CD4-positive, alpha-beta memory T cell (primary cell): ENCODE results near the gene ZNF697. TPM values are rescaled to one million over a fixed set of nuclear protein-coding genes. Genes with fewer than 3 reads are reported as not detected.

Experiments
- CTCF ChIA-PET: fragments of 350-600 bp; sonication (Branson Sonifier 250); formaldehyde crosslinking; loops from one replicate; lab custom pipeline; 2021; ENCODE audit warnings: inconsistent platforms; ENCODE audit not compliant: partially characterized antibody; lab: Charles Lee
- POLR2A ChIA-PET: fragments of 350-600 bp; sonication (Branson Sonifier 250); formaldehyde crosslinking; loops from one replicate; lab custom pipeline; 2021; ENCODE audit not compliant: partially characterized antibody; lab: Charles Lee
- DNase-seq, 5 donors: peaks; one replicate each; pipeline versions ENCODE4 v3.0.0 to v3.0.0-alpha.2; 2020 to 2022; ENCODE audit warnings: mixed read lengths in 1 of 5
- H3K27ac ChIP-seq: one replicate; pipeline ENCODE4 v1.7.0; 2013; ENCODE audit warnings: low read depth, low read length
- H3K27me3 ChIP-seq: 2 replicates; pipeline ENCODE4 v1.7.0; 2013; ENCODE audit warnings: mild to moderate bottlenecking, low read length, moderate library complexity; ENCODE audit not compliant: insufficient read depth
- H3K36me3 ChIP-seq: 2 replicates; pipeline ENCODE4 v1.7.0; 2013; ENCODE audit warnings: mild to moderate bottlenecking, low read length, moderate library complexity; ENCODE audit not compliant: insufficient read depth
- H3K4me1 ChIP-seq: 2 replicates; pipeline ENCODE4 v1.7.0; 2013; ENCODE audit warnings: mild to moderate bottlenecking, low read length, moderate library complexity; ENCODE audit not compliant: insufficient read depth
- H3K4me3 ChIP-seq, 2 donors: one replicate each; pipeline ENCODE4 v1.7.0; 2013; ENCODE audit warnings: low read length in 2 of 2, mild to moderate bottlenecking in 1 of 2
- H3K9me3 ChIP-seq, 2 donors: one replicate each; pipeline ENCODE4 v1.7.0; 2013; ENCODE audit warnings: low read length in 2 of 2, control low read depth in 1 of 2; ENCODE audit not compliant: control insufficient read depth in 1 of 2
- H3K27ac Mint-ChIP-seq, 7 donors: one replicate each; pipeline ENCODE4 v1.8.0; 2020 to 2021; ENCODE audit warnings: mixed read lengths in 7 of 7, mild to moderate bottlenecking in 6 of 7, inconsistent platforms in 3 of 7, moderate library complexity in 3 of 7
- H3K27me3 Mint-ChIP-seq, 2 donors: one replicate each; pipeline ENCODE4 v1.8.0; 2020 to 2021; ENCODE audit warnings: mixed read lengths in 2 of 2
- H3K36me3 Mint-ChIP-seq, 2 donors: one replicate each; pipeline ENCODE4 v1.8.0; 2020 to 2021; ENCODE audit warnings: mixed read lengths in 2 of 2, inconsistent platforms in 1 of 2, mild to moderate bottlenecking in 1 of 2
- H3K4me1 Mint-ChIP-seq, 4 donors: one replicate each; pipeline ENCODE4 v1.8.0; 2020 to 2021; ENCODE audit warnings: mixed read lengths in 4 of 4, mild to moderate bottlenecking in 1 of 4
- H3K4me3 Mint-ChIP-seq, 8 donors: one replicate each; pipeline ENCODE4 v1.8.0; 2020 to 2021; ENCODE audit warnings: mixed read lengths in 8 of 8, mild to moderate bottlenecking in 7 of 8, moderate library complexity in 6 of 8, inconsistent platforms in 3 of 8
- H3K9me3 Mint-ChIP-seq, 8 donors: one replicate each; pipeline ENCODE4 v1.8.0; 2020 to 2021; ENCODE audit warnings: mixed read lengths in 8 of 8, mild to moderate bottlenecking in 5 of 8, inconsistent platforms in 3 of 8, moderate library complexity in 1 of 8
- intact Hi-C: fragments of 100-400 bp; cut with micrococcal nuclease; formaldehyde crosslinking; loops from one replicate; pipeline ENCODE4 v1.15.1; 2023
- polyA plus RNA-seq, 2 donors: library from polyadenylated mRNA; unstranded; fragments of 300-500 nt; fragmentation: Illumina TruSeq; gene quantifications; one replicate each; pipeline ENCODE4 v1.2.3, GENCODE V29; 2021
- total RNA-seq, 2 experiments: library from RNA; stranded (reverse); gene quantifications; one replicate each; pipeline ENCODE4 v1.2.3, GENCODE V29; 2021

Gene ZNF697
- total and polyA plus RNA-seq, 4 experiments from 2014 or later = 0.06 to 0.22 TPM; not detected in 2

DNA sequence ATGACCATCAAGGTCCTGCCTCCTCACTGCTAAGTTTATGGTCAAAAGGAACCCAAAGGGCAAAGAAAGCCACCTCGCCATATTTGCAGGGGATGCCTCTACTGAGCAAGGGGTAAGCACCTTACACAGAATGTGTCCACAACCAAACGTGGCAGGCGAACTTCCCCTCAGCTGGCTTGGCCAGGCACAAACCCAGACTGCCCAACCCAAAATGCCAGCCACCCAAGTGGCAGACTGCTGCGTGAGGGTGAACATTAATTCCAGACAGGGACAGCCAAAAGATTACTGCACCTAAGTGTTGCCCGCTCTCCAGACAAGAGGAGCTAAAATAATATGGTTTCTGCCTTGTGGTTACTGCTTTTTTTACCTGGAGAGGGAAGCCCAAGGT lies 16.0 kb downstream of the ZNF697 start:
- Mint-ChIP-seq H3K36me3 (no peaks in the 10 kb centered on the region), H3K9me3 (no peaks in the 10 kb centered on the region), H3K27ac (no peak overlapping the region), H3K27me3 (peaks cover 41 to 46% of the 10 kb centered on the region in 2 donors), H3K4me1 (no peaks in the 10 kb centered on the region), H3K4me3 (no peak overlapping the region)
- DNase-seq = no peak
- intact Hi-C loops = no loop called here
- Histone ChIP-seq H3K4me3 (no peak overlapping the region), H3K27ac (no peak overlapping the region), H3K36me3 (no peaks in the 10 kb centered on the region), H3K27me3 (peaks cover 22% of the 10 kb centered on the region), H3K4me1 (no peaks in the 10 kb centered on the region), H3K9me3 (no peaks in the 10 kb centered on the region)
- ChIA-PET POLR2A (no interaction called here), CTCF (interaction anchor here (0.9 kb wide), 1 partner anchor 21 kb away, joined by 3 read pairs; no protein-coding TSS in a partner anchor)

DNA sequence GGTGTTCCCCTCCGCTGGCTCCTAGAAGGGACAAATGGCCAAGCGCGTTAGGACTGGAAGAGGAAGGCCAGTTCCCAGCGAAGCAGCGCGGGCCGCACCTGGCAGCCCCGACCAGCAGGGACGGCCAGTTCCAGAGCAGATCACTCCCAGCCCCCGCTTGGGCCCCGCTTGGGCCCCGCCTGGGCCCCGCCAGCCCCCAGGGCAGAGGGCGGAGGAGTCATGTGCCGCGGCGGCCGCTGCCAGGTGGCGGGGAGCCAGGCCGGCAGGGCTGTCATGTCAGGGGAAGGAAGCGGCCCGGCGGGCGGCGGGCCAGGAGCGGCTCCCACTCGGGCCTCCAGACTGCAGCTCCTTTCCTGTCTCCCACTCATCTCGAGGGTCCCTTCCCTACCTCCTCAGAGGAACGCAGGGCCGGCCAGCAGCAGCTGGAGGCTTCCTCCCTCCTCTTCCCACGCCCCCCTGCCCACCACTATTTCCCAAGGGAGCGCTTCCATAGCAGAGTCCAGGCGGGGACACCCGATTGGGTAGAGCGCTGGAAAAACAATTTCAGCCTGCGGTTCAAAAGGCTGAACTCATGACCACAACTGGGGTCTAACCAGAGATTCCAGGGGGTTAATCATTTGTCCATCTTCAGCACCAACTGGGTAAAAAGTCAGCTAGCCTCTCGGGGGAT lies 16.5 kb downstream of the ZNF697 start:
- Histone ChIP-seq H3K9me3 (no peaks in the 10 kb centered on the region), H3K4me3 (no peak overlapping the region), H3K4me1 (no peaks in the 10 kb centered on the region), H3K36me3 (no peaks in the 10 kb centered on the region), H3K27me3 (peaks cover 22% of the 10 kb centered on the region), H3K27ac (no peak overlapping the region)
- H3K27me3 Mint-ChIP-seq = peaks cover 41 to 46% of the 10 kb centered on the region in 2 donors
- ChIA-PET POLR2A (no interaction called here), CTCF (interaction anchor here (0.9 kb wide), 1 partner anchor 20 kb away, joined by 3 read pairs; no protein-coding TSS in a partner anchor)
- no peak for DNase-seq
- intact Hi-C loops = no loop called here
- H3K27ac Mint-ChIP-seq = no peak overlapping the region
- no peaks in the 10 kb centered on the region for H3K36me3 Mint-ChIP-seq
- no peaks in the 10 kb centered on the region for H3K9me3 Mint-ChIP-seq
- no peaks in the 10 kb centered on the region for H3K4me1 Mint-ChIP-seq
- no peak overlapping the region for H3K4me3 Mint-ChIP-seq

DNA sequence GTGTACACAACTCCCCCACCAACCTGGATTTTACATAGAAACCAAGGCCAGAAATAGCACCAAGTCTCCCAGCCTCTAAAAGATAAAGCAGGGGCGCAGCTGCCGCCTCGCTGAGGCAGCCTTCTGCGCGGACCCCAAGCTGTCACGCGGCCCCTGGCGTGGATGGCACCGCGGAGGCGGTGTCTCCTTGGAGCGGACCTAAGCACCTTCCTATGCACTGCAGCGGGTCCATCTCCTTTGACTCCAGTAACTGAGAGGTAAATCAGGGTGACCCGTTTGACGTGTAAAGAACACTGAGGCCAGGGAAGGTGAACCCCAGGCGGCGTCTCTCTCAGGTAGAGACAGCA lies 17.0 kb downstream of the ZNF697 start:
- H3K4me1 Mint-ChIP-seq = no peaks in the 10 kb centered on the region
- no peak overlapping the region for H3K27ac ChIP-seq
- intact Hi-C loops = no loop called here
- H3K36me3 Mint-ChIP-seq = no peaks in the 10 kb centered on the region
- no peak for DNase-seq
- ChIA-PET CTCF (no interaction called here), POLR2A (no interaction called here)
- H3K9me3 Mint-ChIP-seq = no peaks in the 10 kb centered on the region
- H3K4me3 Mint-ChIP-seq = no peak overlapping the region
- no peaks in the 10 kb centered on the region for H3K36me3 ChIP-seq
- peaks cover 41 to 46% of the 10 kb centered on the region in 2 donors for H3K27me3 Mint-ChIP-seq
- no peak overlapping the region for H3K4me3 ChIP-seq
- H3K27ac Mint-ChIP-seq = no peak overlapping the region
- no peaks in the 10 kb centered on the region for H3K9me3 ChIP-seq
- H3K27me3 ChIP-seq = peaks cover 22% of the 10 kb centered on the region
- H3K4me1 ChIP-seq = no peaks in the 10 kb centered on the region

DNA sequence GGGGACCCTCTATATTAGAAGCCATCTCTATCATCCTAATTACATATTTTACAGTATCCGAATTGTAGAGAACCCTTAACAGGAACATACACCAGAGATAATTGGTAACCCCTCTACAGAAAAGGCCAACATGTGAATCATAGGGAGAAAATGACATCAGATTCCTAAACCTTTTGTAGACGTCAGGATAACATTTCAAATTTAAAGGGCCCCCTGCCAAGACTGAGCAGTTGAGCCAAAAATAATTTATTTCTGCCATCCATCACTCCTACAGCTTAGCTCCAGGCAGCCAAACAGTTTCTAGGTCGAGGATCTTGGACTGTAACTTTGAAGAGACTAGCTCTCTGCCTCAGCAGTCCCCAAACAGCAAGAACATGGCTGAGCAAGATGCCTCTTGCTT lies 21.2 kb downstream of the ZNF697 start:
- peaks cover 13 to 22% of the 10 kb centered on the region in 2 donors for H3K27me3 Mint-ChIP-seq
- Histone ChIP-seq H3K36me3 (no peaks in the 10 kb centered on the region), H3K27ac (no peak overlapping the region), H3K27me3 (peaks cover 8% of the 10 kb centered on the region), H3K4me3 (no peak overlapping the region), H3K4me1 (no peaks in the 10 kb centered on the region), H3K9me3 (no peaks in the 10 kb centered on the region)
- no peak for DNase-seq
- H3K9me3 Mint-ChIP-seq = peaks cover 0 to 5% (median 0%) of the 10 kb centered on the region in 8 donors
- ChIA-PET CTCF (interaction anchor here (1.1 kb wide), 1 partner anchor 11 kb away, joined by 3 read pairs; no protein-coding TSS in a partner anchor), POLR2A (no interaction called here)
- intact Hi-C loops = no loop called here
- H3K4me3 Mint-ChIP-seq = no peak overlapping the region
- H3K27ac Mint-ChIP-seq = no peak overlapping the region
- no peaks in the 10 kb centered on the region for H3K36me3 Mint-ChIP-seq
- no peaks in the 10 kb centered on the region for H3K4me1 Mint-ChIP-seq

DNA sequence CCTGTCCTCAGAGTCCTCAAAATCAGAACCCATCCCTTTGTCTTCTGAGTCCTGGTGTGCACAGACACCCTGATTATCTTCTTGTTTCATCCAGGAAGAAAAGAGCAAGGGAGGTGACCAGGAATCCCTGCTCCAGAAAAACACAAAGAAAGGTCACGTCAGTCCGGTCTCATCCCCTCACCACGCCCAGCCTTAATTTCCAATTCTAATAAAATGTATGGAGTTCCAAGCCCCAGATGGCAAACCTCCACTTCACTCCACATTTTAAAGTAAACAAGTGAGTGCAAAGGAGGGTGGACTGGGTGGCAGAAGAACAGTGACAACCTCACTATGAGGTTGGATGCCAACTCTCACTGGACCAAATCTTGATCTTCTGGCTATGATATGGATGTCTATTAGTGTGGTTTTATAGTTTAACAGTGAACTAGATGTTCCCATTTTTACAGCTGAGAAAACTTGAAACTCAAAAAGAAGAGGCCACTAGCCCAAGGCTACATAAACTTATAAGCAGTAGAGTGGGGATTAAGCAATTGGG lies 22.0 kb downstream of the ZNF697 start:
- peaks cover 8% of the 10 kb centered on the region for H3K27me3 ChIP-seq
- no peaks in the 10 kb centered on the region for H3K4me1 ChIP-seq
- intact Hi-C loops = no loop called here
- no peak overlapping the region for H3K4me3 ChIP-seq
- no peaks in the 10 kb centered on the region for H3K9me3 ChIP-seq
- H3K4me1 Mint-ChIP-seq = no peaks in the 10 kb centered on the region
- H3K9me3 Mint-ChIP-seq = peaks cover 0 to 5% (median 0%) of the 10 kb centered on the region in 8 donors
- ChIA-PET CTCF (interaction anchor here (1.1 kb wide), 1 partner anchor 10 kb away, joined by 3 read pairs; no protein-coding TSS in a partner anchor), POLR2A (no interaction called here)
- no peaks in the 10 kb centered on the region for H3K36me3 Mint-ChIP-seq
- H3K36me3 ChIP-seq = no peaks in the 10 kb centered on the region
- H3K4me3 Mint-ChIP-seq = no peak overlapping the region
- DNase-seq = no peak
- peaks cover 11 to 22% of the 10 kb centered on the region in 2 donors for H3K27me3 Mint-ChIP-seq
- H3K27ac ChIP-seq = no peak overlapping the region
- no peak overlapping the region for H3K27ac Mint-ChIP-seq

DNA sequence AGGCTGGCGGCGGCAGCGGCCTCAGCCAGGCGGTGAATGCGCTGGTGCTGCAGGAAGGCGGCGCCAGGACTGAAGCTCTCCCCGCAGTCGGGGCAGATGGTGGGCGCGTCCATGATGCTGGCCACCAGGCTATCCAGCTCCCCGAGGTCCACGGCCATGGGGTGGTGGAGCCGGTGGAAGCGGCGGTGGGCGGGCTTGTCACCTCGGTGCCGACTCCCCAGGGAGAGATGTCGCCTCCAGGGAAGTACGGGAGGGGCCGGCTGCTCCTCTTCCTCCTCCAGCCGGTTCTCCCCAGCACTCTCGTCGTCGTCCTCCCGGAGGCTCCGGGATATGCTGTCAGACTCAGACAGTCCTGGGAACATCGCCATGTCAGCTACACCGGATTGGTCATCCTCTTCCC lies 24.4 kb downstream of the ZNF697 start:
- H3K9me3 ChIP-seq = no peaks in the 10 kb centered on the region
- no peaks in the 10 kb centered on the region for H3K36me3 ChIP-seq
- ChIA-PET POLR2A (no interaction called here), CTCF (no interaction called here)
- no peaks in the 10 kb centered on the region for H3K27me3 ChIP-seq
- Mint-ChIP-seq H3K27ac (no peak overlapping the region), H3K4me3 (no peak overlapping the region), H3K27me3 (peaks cover 5 to 9% of the 10 kb centered on the region in 2 donors), H3K36me3 (no peaks in the 10 kb centered on the region), H3K4me1 (no peaks in the 10 kb centered on the region), H3K9me3 (peaks cover 0 to 5% (median 0%) of the 10 kb centered on the region in 8 donors)
- no peak for DNase-seq
- no peak overlapping the region for H3K27ac ChIP-seq
- intact Hi-C loops = no loop called here
- H3K4me3 ChIP-seq = no peak overlapping the region
- H3K4me1 ChIP-seq = no peaks in the 10 kb centered on the region

DNA sequence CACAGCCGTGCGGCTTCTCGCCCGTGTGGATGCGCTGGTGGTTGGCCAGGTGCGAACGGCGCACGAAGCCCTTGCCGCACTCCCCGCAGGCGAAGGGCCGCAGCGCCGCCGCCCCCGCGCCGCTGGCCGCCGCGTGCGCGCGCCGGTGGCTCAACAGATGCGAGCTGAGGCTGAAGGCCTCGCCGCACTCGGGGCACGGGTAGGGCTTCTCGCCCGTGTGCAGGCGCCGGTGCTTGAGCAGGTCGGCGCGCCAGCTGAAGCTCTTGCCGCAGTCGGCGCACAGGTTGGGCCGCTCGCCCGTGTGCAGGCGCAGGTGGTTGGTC lies 24.9 kb downstream of the ZNF697 start:
- intact Hi-C loops = no loop called here

More for the DNA sequence above, 24.9 kb downstream of the ZNF697 start:
- H3K4me3 ChIP-seq = no peak overlapping the region
- H3K9me3 ChIP-seq = no peaks in the 10 kb centered on the region
- H3K27me3 ChIP-seq = no peaks in the 10 kb centered on the region
- no peaks in the 10 kb centered on the region for H3K36me3 ChIP-seq
- Mint-ChIP-seq H3K9me3 (peaks cover 0 to 5% (median 0%) of the 10 kb centered on the region in 8 donors), H3K4me3 (no peak overlapping the region), H3K4me1 (no peaks in the 10 kb centered on the region), H3K27ac (no peak overlapping the region), H3K36me3 (no peaks in the 10 kb centered on the region), H3K27me3 (peaks cover 2 to 4% of the 10 kb centered on the region in 2 donors)
- DNase-seq = no peak
- H3K4me1 ChIP-seq = no peaks in the 10 kb centered on the region
- ChIA-PET CTCF (no interaction called here), POLR2A (no interaction called here)
- H3K27ac ChIP-seq = no peak overlapping the region
